ENCODE measurements around the gene CDH22.

CDH22 gene

GRCh38 chr20:46235077-46235476 lies 73.2 kb downstream of the CDH22 start:
- DNase-seq, result no peak

- DNase-seq, result no peak
Observed at GRCh38 chr20:46233701-46234100, 74.6 kb downstream of the CDH22 start.

GRCh38 chr20:46232539-46232938 lies 75.8 kb downstream of the CDH22 start:
- no peak for DNase-seq

- DNase-seq, result peak; percentile 54
Observed at GRCh38 chr20:46230801-46231282, 77.5 kb downstream of the CDH22 start.

- DNase-seq, result no peak
Observed at GRCh38 chr20:46230106-46230491, 78.2 kb downstream of the CDH22 start.

GRCh38 chr20:46229478-46230105 lies 78.7 kb downstream of the CDH22 start:
- DNase-seq, result no peak

GRCh38 chr20:46228670-46229069 lies 79.6 kb downstream of the CDH22 start:
- no peak for DNase-seq

GRCh38 chr20:46227272-46227767 lies 81.0 kb downstream of the CDH22 start:
- DNase-seq, result no peak

- no peak for DNase-seq
Observed at GRCh38 chr20:46226602-46227001, 81.7 kb downstream of the CDH22 start.

- DNase-seq, result no peak
Observed at GRCh38 chr20:46222521-46223007, 85.7 kb downstream of the CDH22 start.

GRCh38 chr20:46221256-46221833 lies 87.0 kb downstream of the CDH22 start:
- no peak for DNase-seq

- DNase-seq, result no peak
Observed at GRCh38 chr20:46220455-46221207, 87.7 kb downstream of the CDH22 start.

GRCh38 chr20:46219920-46220319 lies 88.4 kb downstream of the CDH22 start:
- DNase-seq, result no peak

GRCh38 chr20:46219190-46219589 lies 89.1 kb downstream of the CDH22 start:
- no peak for DNase-seq

GRCh38 chr20:46218656-46219055 lies 89.6 kb downstream of the CDH22 start:
- no peak for DNase-seq

GRCh38 chr20:46217583-46217982 lies 90.7 kb downstream of the CDH22 start:
- DNase-seq, result no peak

GRCh38 chr20:46216770-46217464 lies 91.4 kb downstream of the CDH22 start:
- no peak for DNase-seq

GRCh38 chr20:46215913-46216707 lies 92.2 kb downstream of the CDH22 start:
- DNase-seq, result no peak

- DNase-seq, result no peak
Observed at GRCh38 chr20:46214824-46215488, 93.3 kb downstream of the CDH22 start.

GRCh38 chr20:46213946-46214823 lies 94.1 kb downstream of the CDH22 start:
- DNase-seq, result no peak

GRCh38 chr20:46212876-46213275 lies 95.4 kb downstream of the CDH22 start:
- DNase-seq, result no peak
